ENCODE measurements around the gene GPHN.

DNA sequence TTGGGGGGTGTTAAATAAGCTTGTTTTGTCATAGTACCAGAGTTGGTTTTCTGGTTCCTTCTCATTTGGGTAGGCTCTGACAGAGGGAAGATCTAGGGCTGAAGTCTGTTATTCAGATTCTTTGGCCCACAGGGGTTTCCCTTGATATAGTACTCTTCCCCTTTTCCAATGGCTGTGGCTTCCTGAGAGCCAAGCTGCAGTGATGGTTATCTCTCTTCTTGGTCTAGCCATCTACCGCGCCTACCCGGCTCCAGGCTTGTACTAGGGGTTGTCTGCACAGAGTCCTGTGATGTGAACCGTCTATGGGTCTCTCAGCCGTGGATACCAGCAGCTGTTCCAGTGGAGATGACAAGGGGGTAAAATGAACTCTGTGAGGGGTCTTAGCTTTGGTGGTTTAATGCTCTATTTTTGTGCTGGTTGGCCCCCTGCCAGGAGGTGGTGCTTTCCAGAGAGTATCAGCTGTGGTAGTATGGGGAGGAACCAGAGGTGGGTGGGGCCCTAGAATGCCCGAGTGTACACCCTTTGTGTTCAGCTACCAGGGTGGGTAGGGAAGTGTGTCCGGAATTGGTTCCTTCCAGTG, 209.7 kb downstream of the GPHN start:
- TF ChIP-seq CTCF (IDR thresholded peaks at IDR 0.05; ENCODE audit: low read length): no peak
- TF ChIP-seq EZH2 (IDR thresholded peaks at IDR 0.05; ENCODE audit: borderline replicate concordance, low read length): no peak
